Measurements from ENCODE around the gene VPS9D1.

GRCh38 chr16:89708481-89708931, 12.2 kb downstream of the VPS9D1 start:
- no peak for TF ChIP-seq CTCF (IDR thresholded peaks at IDR 0.05)
- no peak for TF ChIP-seq POLR2A (IDR thresholded peaks at IDR 0.05)
